Lower lobe of right lung (tissue), 2 donors: ENCODE measurements around the gene FAM98C. TPM values are rescaled to one million over a fixed set of nuclear protein-coding genes. Genes with fewer than 3 reads are reported as not detected.
A peak's percentile ranks its signal among the peaks of the same experiment; 100 is the strongest.
"Not testable (repeated sequence)": the region's sequence is repeated elsewhere in the genome, so short reads cannot be mapped to it uniquely, and the experiment has no call there.

Experiments
- ATAC-seq, 2 donors: fragments of 200-7000 bp; cut with Tn5 transposase; one replicate each; pipeline ENCODE4 v1.9.1; 2020 to 2022; ENCODE audit warnings: mild to moderate bottlenecking in 2 of 2, moderate library complexity in 2 of 2
- DNase-seq: peaks from one replicate; pipeline ENCODE4 v3.0.0-alpha.2; 2020
- H3K27ac ChIP-seq: fragments of 200-600 bp; one replicate; pipeline ENCODE4 v1.8.0; 2022
- H3K27me3 ChIP-seq: fragments of 200-600 bp; one replicate; pipeline ENCODE4 v1.8.0; 2022; ENCODE audit warnings: low read depth
- H3K36me3 ChIP-seq: fragments of 200-600 bp; one replicate; pipeline ENCODE4 v1.8.0; 2022; ENCODE audit warnings: mild to moderate bottlenecking
- H3K4me1 ChIP-seq: fragments of 200-600 bp; one replicate; pipeline ENCODE4 v1.8.0; 2022
- H3K4me3 ChIP-seq: fragments of 200-600 bp; one replicate; pipeline ENCODE4 v1.8.0; 2022; ENCODE audit warnings: mild to moderate bottlenecking
- H3K9me3 ChIP-seq: fragments of 200-600 bp; one replicate; pipeline ENCODE4 v1.8.0; 2022
- intact Hi-C: fragments of 100-400 bp; cut with DNase I; formaldehyde crosslinking; loops from one replicate; pipeline ENCODE4 v1.11.0; 2022
- total RNA-seq: library from RNA; stranded (reverse); fragmentation: NEBNext Ultra II Directional; extraction: Animal tissue kit (Norgen Biotek cat#: 25700); gene quantifications from one replicate; pipeline ENCODE4 v1.2.1, GENCODE V29; 2021
- TF ChIP-seq, protein P1 (sequence below): fragments of 200-600 bp; IDR thresholded peaks from one replicate; pipeline ENCODE4 v1.8.0; 2022; ENCODE audit warnings: antibody characterized with exemption, mild to moderate bottlenecking
- donor health status: DM: no; HTN: yes; CAD: no; lungs with severe emphysema.

FAM98C gene
- total RNA-seq, 1 donor from 2014 or later: 21.1 TPM

DNA sequence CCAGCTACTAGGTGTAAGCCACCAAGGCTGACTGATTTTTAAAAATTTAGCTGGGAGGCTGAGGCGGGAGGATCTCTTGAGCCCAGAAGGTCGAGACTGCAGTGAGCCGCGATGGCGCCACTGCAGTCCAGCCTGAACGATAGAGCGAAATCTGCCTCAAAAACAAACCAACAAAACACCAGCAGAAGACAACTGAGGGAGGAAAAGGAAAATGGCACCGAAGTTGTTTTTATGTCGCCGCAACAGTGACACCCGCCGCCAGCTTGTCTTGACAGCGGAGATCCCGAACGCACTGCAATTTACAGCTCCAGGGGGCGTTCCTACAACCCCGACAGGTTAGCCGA, 298 bp upstream of the FAM98C start:
- intact Hi-C loops: no loop called here
- no peak for DNase-seq
- TF ChIP-seq, protein P1, sequence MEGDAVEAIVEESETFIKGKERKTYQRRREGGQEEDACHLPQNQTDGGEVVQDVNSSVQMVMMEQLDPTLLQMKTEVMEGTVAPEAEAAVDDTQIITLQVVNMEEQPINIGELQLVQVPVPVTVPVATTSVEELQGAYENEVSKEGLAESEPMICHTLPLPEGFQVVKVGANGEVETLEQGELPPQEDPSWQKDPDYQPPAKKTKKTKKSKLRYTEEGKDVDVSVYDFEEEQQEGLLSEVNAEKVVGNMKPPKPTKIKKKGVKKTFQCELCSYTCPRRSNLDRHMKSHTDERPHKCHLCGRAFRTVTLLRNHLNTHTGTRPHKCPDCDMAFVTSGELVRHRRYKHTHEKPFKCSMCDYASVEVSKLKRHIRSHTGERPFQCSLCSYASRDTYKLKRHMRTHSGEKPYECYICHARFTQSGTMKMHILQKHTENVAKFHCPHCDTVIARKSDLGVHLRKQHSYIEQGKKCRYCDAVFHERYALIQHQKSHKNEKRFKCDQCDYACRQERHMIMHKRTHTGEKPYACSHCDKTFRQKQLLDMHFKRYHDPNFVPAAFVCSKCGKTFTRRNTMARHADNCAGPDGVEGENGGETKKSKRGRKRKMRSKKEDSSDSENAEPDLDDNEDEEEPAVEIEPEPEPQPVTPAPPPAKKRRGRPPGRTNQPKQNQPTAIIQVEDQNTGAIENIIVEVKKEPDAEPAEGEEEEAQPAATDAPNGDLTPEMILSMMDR: no peak
- Histone ChIP-seq H3K4me3 (peak overlapping the region; percentile 98), H3K4me1 (peaks cover 12% of the 10 kb centered on the region), H3K27ac (peak overlapping the region; percentile 49), H3K36me3 (peaks cover 26% of the 10 kb centered on the region), H3K9me3 (no peaks in the 10 kb centered on the region), H3K27me3 (peaks cover 23% of the 10 kb centered on the region)
- no peak for ATAC-seq

DNA sequence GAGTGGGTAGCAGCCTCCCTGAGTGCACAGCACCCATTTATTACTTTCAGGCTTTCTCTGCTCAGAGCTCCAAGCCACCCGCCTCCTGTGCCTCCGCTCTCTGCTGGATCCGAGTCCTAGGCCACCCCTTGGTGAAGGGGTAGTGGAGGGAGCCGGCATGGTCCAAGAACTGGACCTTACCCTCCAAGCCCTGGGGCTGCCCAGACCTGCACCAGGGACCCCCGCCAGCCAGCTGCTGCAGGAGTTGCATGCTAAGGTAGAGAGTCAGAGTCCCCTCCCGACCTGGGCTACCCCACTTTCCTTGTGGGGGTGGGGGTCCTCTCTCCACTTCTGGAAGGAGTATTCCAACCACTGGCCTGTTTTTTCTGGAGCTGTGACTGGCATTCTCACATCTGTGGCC, 2.0 kb downstream of the FAM98C start:
- no peaks in the 10 kb centered on the region for H3K9me3 ChIP-seq
- ATAC-seq (no peak), DNase-seq (no peak)
- H3K4me3 ChIP-seq: no peak overlapping the region
- TF ChIP-seq, protein P1: no peak
- peaks cover 36% of the 10 kb centered on the region for H3K36me3 ChIP-seq
- H3K4me1 ChIP-seq: peaks cover 12% of the 10 kb centered on the region
- peaks cover 4% of the 10 kb centered on the region for H3K27me3 ChIP-seq
- intact Hi-C loops: no loop called here
- H3K27ac ChIP-seq: no peak overlapping the region

DNA sequence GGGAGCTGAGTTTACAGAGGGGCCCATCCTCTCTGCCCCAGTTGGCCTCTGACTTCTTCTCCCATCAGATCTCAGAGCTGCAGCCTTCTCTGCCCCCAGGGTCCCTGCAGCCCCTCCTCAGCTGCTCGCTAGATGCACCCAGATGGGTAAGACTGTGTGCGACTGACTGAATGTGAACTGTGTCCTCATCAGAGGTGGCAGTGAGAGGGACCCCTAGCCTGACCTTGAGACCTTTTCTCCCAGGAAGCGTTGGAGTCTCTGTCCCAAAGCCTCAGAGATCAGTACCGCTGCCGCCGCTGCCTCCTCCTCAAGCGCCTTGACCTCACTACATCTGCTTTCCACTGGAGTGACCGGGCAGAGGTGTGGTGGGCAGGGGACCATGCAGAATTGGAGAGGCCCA, 2.4 kb downstream of the FAM98C start:
- Histone ChIP-seq H3K9me3 (no peaks in the 10 kb centered on the region), H3K4me3 (no peak overlapping the region), H3K36me3 (peaks cover 36% of the 10 kb centered on the region), H3K27me3 (no peaks in the 10 kb centered on the region), H3K4me1 (peaks cover 12% of the 10 kb centered on the region), H3K27ac (no peak overlapping the region)
- DNase-seq: no peak
- intact Hi-C loops: no loop called here
- no peak for ATAC-seq
- TF ChIP-seq, protein P1: no peak

DNA sequence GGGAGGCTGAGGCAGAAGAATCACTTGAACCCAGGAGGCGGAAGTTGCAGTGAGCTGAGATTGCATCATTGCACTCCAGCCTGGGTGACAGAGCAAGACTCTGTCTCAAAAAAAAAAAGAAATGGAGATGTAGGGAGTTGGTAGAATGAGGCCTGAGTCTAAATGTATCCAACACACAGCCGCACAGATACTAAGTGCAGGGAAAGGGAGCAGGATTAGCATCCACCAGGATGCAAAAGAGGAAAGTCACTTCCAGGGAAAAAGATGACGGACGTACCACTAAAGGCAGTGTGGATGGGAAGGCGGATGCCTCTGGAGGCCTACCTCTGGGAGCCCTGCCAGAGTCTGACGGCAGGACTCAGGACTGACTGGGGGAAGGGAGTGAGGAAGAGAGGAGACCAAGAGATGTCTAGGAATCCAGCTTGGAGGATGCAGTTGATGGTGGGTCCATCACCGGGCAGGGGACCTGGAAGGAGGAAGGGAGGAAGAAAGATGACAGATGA, 6.8 kb downstream of the FAM98C start:
- Histone ChIP-seq H3K4me1 (no peaks in the 10 kb centered on the region), H3K27me3 (no peaks in the 10 kb centered on the region), H3K36me3 (peaks cover 36% of the 10 kb centered on the region), H3K4me3 (no peak overlapping the region), H3K9me3 (no peaks in the 10 kb centered on the region), H3K27ac (no peak overlapping the region)
- TF ChIP-seq, protein P1: no peak
- ATAC-seq: no peak
- intact Hi-C loops: no loop called here
- DNase-seq: no peak

DNA sequence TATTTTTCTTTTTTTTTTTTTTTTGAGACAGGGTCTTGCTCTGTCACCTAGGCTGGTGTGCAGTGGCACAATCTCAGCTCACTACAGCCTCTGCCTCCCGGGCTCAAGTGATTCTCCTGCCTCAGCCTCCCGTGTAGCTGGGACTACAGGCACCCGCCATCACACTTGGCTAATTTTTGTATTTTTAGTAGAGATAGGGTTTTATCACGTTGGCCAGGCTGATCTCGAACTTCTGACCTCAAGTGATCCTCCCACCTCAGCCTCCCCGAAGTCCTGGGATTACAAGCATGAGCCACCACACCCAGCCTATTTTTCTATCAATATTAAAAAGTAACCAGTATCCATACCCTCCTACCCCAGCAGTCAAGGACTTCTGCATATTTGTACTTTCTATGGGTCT, 7.5 kb downstream of the FAM98C start:
- intact Hi-C loops, H3K9me3 ChIP-seq, H3K4me1 ChIP-seq, ATAC-seq, H3K27me3 ChIP-seq, H3K27ac ChIP-seq, H3K4me3 ChIP-seq, DNase-seq: not testable (repeated sequence)
- H3K36me3 ChIP-seq: peaks cover 29% of the 10 kb centered on the region

DNA sequence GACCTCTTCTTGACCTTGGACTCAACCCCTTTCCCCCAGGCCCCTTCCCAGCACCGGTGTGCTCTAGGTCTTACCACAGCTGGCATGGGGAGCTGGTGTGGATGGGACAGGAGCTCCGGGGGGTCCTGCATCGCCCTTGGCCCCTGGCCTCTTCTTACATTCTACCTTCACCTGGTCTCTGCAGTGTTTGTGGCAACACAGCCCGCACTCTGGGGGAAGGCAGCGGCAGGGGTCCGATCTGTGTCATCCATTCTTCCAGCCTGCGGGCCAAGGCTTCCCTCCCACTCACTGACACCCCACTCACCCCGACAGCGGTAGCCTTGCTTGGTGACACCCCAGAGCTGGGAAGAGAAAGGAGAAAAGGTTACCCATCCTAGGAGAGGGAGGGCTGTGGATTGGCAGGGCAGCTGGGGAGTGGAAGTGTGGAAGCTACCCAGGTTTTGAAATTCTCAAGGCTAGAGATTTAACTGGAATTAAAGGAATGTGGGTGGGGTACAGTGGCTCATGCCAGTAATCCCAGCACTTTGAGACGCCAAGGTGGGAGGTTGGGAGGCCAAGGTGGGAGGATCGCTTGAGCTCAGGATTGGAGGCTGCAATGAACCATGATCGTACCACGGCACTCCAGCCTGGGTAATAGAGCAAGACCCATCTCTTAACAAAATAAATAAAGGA, 8.3 kb downstream of the FAM98C start:
- intact Hi-C loops: no loop called here
- Histone ChIP-seq H3K36me3 (peaks cover 22% of the 10 kb centered on the region), H3K27ac (no peak overlapping the region), H3K4me1 (no peaks in the 10 kb centered on the region), H3K27me3 (no peaks in the 10 kb centered on the region), H3K4me3 (no peak overlapping the region), H3K9me3 (no peaks in the 10 kb centered on the region)
- TF ChIP-seq, protein P1: no peak
- DNase-seq: no peak
- no peak for ATAC-seq

DNA sequence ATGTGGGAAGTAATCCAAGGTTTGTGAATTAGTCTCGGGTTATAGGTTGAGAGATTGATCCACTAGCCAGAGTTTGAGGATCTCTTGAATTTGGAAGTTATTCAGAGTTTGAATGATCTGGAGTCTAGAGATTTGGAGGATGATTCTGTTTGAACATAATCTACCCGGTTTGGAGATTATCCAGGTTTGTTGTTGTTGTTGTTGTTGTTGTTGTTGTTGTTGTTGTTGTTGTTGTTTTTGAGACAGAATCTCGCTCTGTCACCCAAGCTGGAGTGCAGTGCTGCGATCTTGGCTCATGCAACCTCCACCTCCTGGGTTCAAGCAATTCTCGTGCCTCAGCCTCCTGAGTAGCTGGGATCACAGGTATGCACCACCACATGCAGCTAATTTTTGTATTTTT, 9.0 kb downstream of the FAM98C start:
- intact Hi-C loops, H3K4me1 ChIP-seq, H3K27me3 ChIP-seq, ATAC-seq, DNase-seq, H3K9me3 ChIP-seq, H3K4me3 ChIP-seq, H3K27ac ChIP-seq: not testable (repeated sequence)
- H3K36me3 ChIP-seq: peaks cover 15% of the 10 kb centered on the region
